A549 treated with AZD9567 at 1 μM for 4 hours (cell line): ENCODE results near the gene GTF2H2. TPM values are rescaled to one million over a fixed set of nuclear protein-coding genes. Genes with fewer than 3 reads are reported as not detected.

Source experiments
- total RNA-seq: library from RNA; stranded (reverse); fragments of 200-300 nt; extraction: Qiagen RNA extraction; gene quantifications from 5 replicates; pipeline ENCODE4 v1.2.3, GENCODE V29; 2022; ENCODE audit not compliant: insufficient read depth

The GTF2H2 gene
- total RNA-seq, result 6.8 to 11.5 TPM (median 10.0 TPM) in 5 replicates

DNA sequence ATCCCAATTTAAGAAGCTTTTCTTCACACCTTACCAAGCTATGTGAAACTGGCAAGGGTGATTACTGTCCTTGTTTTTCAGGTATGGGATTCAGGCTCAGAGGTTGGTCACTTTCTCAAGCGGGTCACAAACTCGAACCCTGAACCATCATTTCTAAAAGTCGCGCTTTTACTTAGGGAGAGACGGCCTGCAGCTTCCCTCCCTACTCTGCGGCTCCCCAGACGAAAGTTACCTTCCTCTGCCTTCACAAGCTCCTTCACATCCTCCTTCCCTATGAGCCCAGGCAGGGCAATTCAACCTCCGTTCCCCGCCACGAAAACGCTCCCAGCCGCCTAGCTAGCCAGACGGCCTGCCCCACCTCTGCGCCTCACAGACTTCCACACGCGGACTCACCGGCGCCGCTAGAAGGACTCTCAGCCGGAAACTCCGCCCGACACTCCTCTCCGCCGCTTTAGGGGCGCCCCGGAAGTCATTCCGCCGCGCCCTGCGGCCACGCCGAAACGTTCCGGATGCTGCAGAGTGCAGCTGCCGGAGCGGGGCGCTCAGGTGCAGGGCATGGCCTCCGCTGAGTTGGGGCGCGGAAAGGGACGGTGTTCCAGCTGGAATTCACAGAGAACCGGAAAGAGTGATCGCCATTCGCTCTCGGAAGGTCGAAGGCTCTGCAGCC is at the start of gene GTF2H2:
Gene GTF2H2, minus strand, starts transcription at position 415 of the 667 bp plus-strand sequence. CDS start 4,913 bp downstream, outside the sequence.

DNA sequence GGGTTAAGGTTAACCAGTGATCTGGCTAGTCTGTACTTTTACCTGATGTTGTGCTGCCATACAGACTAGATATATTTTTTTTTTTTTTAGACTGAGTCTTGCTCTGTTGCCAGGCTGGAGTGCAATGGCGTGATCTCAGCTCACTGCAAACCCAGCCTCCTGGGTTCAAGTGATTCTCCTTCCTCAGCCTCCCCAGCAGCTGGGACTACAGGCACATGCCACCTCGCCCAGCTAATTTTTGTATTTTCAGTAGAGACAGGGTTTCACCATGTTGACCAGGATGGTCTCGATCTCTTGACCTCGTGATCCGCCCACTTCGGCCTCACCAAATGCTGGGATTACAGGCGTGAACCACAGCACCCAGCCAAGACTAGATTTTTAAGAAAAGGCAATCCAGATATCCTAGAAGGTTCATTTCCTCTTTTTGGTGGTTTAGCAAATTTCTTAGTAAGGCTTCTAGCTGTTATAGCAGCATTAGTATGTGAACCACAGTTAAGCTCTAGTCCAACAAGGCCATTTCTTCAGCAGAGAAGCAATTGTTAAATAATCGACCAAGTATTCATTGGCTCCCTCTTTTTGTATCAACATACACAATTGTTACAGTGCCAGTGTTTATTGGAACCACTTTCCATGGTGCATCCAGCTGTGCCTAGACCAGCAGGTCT is 42.1 kb downstream of the GTF2H2 start, which contains the start of gene NAIP:
Gene NAIP, minus strand, starts transcription at position 51 of the 665 bp plus-strand sequence. CDS start 12,424 bp downstream, outside the sequence.

Other genes with a start within 250 kb of the GTF2H2 start
- 0.78 to 1.9 TPM (median 1.1 TPM) in 4 of 5 replicates, not detected in the other for gene SERF1A, start 167.0 kb downstream of the GTF2H2 start, total RNA-seq
- gene SMN1, start 142.6 kb downstream of the GTF2H2 start, total RNA-seq, result 52.1 to 67.5 TPM (median 60.2 TPM) in 5 replicates
- gene NAIP, start 42.3 kb downstream of the GTF2H2 start, total RNA-seq, result 0.44 to 0.94 TPM (median 0.51 TPM) in 5 replicates